ENCODE measurements around the gene AGXT2.

- TF ChIP-seq CTCF (IDR thresholded peaks at IDR 0.05) (no peak), POLR2AphosphoS5 (IDR thresholded peaks at IDR 0.05) (no peak), EP300 (IDR thresholded peaks at IDR 0.05) (no peak), POLR2A (IDR thresholded peaks at IDR 0.05) (no peak)
These were observed 64.9 kb downstream of the AGXT2 start for GRCh38 chr5:34982823-34983222.

Data from suprapubic skin (tissue), 4 donors.